Mucosa of rectum (tissue), 2 donors: ENCODE data around the gene ESR1.

ENCODE experiments used
- H3K27ac ChIP-seq, 2 donors: one replicate each; pipeline ENCODE4 v1.7.0; 2013; ENCODE audit warnings: inconsistent platforms in 2 of 2, low read depth in 2 of 2, low read length in 2 of 2
- H3K27me3 ChIP-seq, 2 donors: one replicate each; pipeline ENCODE4 v1.7.0; 2013; ENCODE audit warnings: low read length in 2 of 2; ENCODE audit not compliant: control insufficient read depth in 2 of 2, insufficient read depth in 2 of 2
- H3K36me3 ChIP-seq, 2 donors: one replicate each; pipeline ENCODE4 v1.7.0; 2013; ENCODE audit warnings: low read length in 2 of 2; ENCODE audit not compliant: control insufficient read depth in 2 of 2, insufficient read depth in 2 of 2
- H3K4me1 ChIP-seq, 2 donors: one replicate each; pipeline ENCODE4 v1.7.0; 2013; ENCODE audit warnings: low read length in 2 of 2, mild to moderate bottlenecking in 1 of 2; ENCODE audit not compliant: control insufficient read depth in 2 of 2, insufficient read depth in 2 of 2
- H3K4me3 ChIP-seq, 2 donors: one replicate each; pipeline ENCODE4 v1.7.0; 2013; ENCODE audit warnings: low read length in 2 of 2
- H3K9ac ChIP-seq, 2 donors: one replicate each; pipeline ENCODE4 v1.7.0; 2013; ENCODE audit warnings: low read length in 2 of 2, low read depth in 1 of 2, mild to moderate bottlenecking in 1 of 2
- H3K9me3 ChIP-seq, 2 donors: one replicate each; pipeline ENCODE4 v1.7.0; 2013; ENCODE audit warnings: low read length in 2 of 2; ENCODE audit not compliant: control insufficient read depth in 2 of 2
- donor health status: healthy.
- donor health status: Normal muscosa, but diverticular disease.

ESR1 gene

DNA sequence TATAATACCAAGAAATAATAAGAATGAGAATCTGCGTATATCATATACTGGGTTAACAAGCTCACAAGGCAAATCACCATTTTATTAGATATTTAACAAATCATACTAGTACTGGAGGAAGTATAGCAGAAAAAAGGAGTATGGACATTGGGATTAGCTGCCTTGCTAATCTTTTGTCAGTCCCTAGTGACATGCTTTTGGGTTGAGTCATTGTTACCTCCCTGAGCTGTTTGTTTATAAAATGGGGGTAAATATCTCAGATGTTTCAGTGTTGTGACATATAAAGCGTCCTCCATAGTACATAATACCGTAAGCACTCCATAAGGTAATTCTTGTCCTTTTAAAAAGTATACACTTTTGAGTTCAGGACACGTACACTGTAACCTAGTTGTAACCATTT is 107.0 kb downstream of the ESR1 start:
- no peak overlapping the region for H3K9ac ChIP-seq
- H3K4me3 ChIP-seq = no peak overlapping the region
- no peaks in the 10 kb centered on the region for H3K9me3 ChIP-seq
- H3K27ac ChIP-seq = no peak overlapping the region
- H3K27me3 ChIP-seq = no peaks in the 10 kb centered on the region
- no peaks in the 10 kb centered on the region for H3K36me3 ChIP-seq
- no peaks in the 10 kb centered on the region for H3K4me1 ChIP-seq

DNA sequence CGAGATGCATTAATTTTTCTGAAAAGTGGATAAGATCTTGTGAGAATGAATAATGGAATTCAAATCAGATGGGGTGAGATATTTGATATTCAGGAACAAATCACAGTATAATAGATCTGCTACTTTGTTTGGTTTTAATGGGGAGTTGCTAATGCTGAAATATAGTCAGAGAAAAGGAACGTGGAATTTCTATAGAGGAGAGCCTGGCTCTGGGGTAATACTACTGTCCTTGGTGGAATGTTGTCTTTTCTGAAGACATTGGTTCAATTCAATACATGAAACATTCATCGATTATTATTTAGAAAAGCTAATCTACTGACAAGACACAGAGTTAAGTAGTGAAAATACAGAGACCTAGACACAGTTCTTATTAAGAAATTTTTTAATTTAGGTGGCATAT is 108.6 kb downstream of the ESR1 start:
- no peaks in the 10 kb centered on the region for H3K4me1 ChIP-seq

DNA sequence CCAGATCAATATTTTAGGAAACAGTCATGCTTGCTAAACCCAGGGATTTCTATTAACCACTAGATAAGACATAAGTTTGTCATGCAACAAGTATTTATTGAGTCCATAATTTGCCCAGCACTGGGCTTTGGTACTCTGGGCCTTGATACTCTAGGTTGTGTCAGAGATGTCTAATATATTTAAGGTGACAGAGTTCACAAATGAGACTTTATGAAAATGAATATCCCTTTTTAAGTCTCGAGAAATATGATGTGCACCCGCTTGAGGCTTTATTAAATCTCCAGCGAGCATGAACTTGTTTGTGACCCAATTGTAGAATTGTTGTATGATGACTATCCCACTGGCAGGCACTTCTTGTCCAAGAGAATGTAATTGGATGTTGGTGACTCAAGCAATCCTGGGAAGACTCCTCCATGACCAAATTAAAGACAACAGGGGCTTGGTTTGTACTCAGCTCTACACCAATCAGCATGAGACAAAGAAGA is 109.2 kb downstream of the ESR1 start:
- Histone ChIP-seq H3K27ac (no peak overlapping the region), H3K4me1 (no peaks in the 10 kb centered on the region), H3K36me3 (no peaks in the 10 kb centered on the region), H3K4me3 (no peak overlapping the region), H3K9ac (no peak overlapping the region), H3K9me3 (no peaks in the 10 kb centered on the region), H3K27me3 (no peaks in the 10 kb centered on the region)

More for the DNA sequence above, 108.6 kb downstream of the ESR1 start:
- H3K27ac ChIP-seq = no peak overlapping the region
- no peak overlapping the region for H3K9ac ChIP-seq
- H3K36me3 ChIP-seq = no peaks in the 10 kb centered on the region
- no peaks in the 10 kb centered on the region for H3K9me3 ChIP-seq
- no peaks in the 10 kb centered on the region for H3K27me3 ChIP-seq
- H3K4me3 ChIP-seq = no peak overlapping the region

DNA sequence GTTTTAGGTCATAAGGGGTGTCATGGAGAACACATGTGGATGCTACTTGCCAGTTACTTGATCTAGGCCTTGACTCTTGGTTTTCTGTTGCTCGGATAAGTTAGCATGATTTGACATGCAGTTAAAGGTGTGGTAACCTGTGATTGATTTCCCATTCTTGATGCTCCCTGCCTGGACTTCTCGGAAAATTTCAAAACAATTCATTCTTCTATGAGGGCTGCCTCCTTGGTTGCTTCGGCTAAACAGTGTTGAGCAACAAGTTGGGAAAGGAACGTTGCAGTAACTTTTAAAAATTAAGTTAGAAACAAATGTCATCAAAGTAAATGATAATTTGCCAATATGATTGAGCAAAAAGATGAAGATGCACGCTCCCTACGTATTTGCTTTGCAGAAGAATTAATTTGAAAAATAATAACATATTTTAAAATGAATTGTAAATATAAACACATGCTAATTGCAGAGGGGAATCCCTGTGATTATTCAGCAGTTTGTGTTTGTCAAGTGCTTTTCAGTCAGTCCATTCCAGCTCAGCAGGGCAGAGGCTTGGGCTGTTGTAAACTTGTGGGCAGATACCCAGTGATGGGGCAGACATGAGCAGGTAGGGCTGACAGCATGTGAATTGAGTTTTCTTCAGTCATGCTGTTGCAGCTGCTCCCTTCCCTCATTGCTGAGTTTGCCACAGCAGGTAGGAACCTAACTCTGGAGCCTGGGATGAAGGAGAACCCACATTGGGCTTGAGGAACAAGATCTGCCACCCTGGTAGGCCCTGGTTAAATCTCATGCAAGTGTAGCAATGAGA is 110.2 kb downstream of the ESR1 start:
- H3K27me3 ChIP-seq = no peaks in the 10 kb centered on the region
- H3K9ac ChIP-seq = no peak overlapping the region
- H3K36me3 ChIP-seq = no peaks in the 10 kb centered on the region
- H3K27ac ChIP-seq = no peak overlapping the region
- H3K4me3 ChIP-seq = no peak overlapping the region
- H3K4me1 ChIP-seq = no peaks in the 10 kb centered on the region
- H3K9me3 ChIP-seq = no peaks in the 10 kb centered on the region

DNA sequence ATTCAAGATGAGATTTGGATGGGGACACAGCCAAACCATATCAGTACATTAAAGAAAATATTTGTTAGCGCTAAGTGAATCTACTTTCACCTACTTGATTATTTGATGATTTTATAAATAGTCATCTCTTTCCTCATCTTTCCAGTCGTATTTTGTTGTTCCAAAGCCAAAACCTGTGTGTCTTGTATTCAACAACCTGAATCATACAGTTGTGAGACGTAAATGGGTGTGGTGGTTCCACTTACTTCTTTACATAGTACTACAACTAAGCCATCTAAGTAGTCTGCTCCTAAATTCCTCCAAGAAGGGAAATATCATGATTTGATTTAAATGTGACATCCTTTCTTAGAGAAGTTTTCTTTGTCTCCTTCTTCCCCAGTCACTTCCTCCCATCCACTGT is 132.8 kb downstream of the ESR1 start:
- peaks cover 0 to 3% of the 10 kb centered on the region in 2 donors for H3K9me3 ChIP-seq
- H3K27ac ChIP-seq = no peak overlapping the region
- no peaks in the 10 kb centered on the region for H3K36me3 ChIP-seq
- H3K4me1 ChIP-seq = no peaks in the 10 kb centered on the region
- H3K4me3 ChIP-seq = no peak overlapping the region
- no peaks in the 10 kb centered on the region for H3K27me3 ChIP-seq
- H3K9ac ChIP-seq = no peak overlapping the region

DNA sequence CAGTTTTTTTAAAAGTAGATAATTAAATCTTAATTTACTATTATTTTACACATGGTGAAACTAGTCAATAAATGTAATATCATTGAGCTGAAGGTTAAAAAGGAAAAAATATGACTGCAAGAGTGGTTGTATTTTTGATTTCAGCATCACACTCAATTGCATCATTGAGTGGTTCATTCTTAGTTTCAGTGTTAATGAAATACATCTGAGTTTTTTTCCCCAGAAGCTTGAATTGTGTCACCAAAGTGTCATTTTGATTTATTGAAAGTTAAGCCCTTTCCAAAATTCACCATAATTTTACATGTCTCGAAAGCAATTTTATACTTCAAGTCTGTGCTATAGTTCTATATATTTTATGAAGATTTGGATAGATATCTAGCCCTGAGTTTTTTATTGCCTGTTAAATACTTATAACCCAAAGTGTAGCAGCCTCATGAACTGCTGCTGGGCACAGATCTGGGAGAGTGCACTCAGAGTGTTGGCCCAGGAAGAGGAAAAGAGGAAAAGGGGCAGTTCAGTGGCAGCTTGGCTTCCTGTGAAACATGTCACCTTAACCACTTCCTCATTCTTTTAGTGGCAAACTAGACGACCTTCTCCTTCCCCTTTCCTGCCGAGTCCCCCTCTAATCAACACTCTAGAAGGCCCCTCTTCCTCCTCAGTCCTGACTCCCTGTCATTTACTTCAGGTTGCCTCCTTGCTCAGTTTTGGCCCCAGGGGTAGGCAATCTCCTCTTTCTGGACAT is 140.7 kb downstream of the ESR1 start:
- no peak overlapping the region for H3K27ac ChIP-seq
- H3K36me3 ChIP-seq = no peaks in the 10 kb centered on the region
- H3K9me3 ChIP-seq = peaks cover 0 to 3% of the 10 kb centered on the region in 2 donors
- H3K4me3 ChIP-seq = no peak overlapping the region
- no peaks in the 10 kb centered on the region for H3K27me3 ChIP-seq
- H3K4me1 ChIP-seq = no peaks in the 10 kb centered on the region
- no peak overlapping the region for H3K9ac ChIP-seq

DNA sequence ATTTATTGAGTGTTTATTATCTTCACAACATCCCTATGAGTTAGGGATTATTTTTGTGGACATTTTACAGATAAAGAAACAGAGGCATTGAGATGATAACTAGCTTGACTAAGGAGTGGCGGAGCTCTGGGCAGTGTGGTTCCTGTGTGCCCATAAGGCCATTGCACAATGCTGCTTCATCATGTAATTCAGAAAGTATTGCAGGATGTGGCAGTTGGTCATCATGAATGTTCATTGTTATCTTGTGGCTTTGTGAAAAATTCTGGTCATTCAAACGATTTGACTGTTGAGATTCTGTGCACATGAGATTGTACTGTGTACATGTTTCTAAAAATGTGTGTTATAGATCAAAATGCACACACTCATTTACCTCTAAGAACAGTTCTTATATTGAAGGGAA is 150.8 kb downstream of the ESR1 start:
- H3K4me3 ChIP-seq = no peak overlapping the region
- H3K27ac ChIP-seq = no peak overlapping the region
- H3K27me3 ChIP-seq = no peaks in the 10 kb centered on the region
- H3K4me1 ChIP-seq = no peaks in the 10 kb centered on the region
- no peaks in the 10 kb centered on the region for H3K9me3 ChIP-seq
- H3K9ac ChIP-seq = no peak overlapping the region
- H3K36me3 ChIP-seq = no peaks in the 10 kb centered on the region

DNA sequence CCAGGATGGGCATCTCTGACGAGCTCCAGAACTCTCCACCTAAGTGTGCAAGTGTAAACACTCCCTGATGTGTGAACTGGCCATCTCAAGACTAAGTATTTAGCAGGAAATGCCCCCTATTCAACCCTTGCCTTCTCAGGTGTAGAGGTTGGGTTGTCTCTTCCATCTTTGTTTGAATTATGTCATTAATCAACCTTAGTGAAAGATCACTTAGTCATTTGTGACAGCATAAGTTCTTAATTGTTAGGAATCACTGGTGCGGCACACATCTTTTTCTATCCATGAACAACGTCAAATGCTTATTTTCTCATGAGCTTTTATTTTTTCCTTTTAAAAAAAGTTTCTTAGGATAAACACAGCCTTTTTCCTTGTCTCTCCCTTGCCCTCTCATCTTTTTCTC is 151.6 kb downstream of the ESR1 start:
- Histone ChIP-seq H3K36me3 (no peaks in the 10 kb centered on the region), H3K27me3 (no peaks in the 10 kb centered on the region), H3K4me1 (no peaks in the 10 kb centered on the region), H3K27ac (no peak overlapping the region), H3K9me3 (no peaks in the 10 kb centered on the region), H3K4me3 (no peak overlapping the region), H3K9ac (no peak overlapping the region)

DNA sequence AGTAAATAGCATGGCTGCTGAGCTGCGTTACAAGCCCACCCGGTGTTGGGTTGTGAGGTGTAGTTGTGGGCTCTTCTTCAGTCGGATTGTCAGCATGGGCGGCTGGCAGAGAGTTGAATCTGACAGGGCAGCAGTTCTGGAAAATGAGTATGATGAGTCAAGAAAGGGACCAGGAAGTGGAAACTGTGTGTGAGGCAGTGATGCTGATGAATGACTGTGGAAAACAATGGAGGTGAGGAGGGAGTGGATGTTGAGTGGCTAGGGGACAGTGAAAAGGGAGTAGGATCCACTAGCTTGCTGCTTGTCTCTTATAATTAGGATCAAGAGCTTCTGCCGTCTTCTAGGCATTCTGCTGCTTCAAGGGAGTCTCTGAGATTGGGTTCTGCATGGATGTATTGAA is 154.3 kb downstream of the ESR1 start:
- Histone ChIP-seq H3K4me1 (no peaks in the 10 kb centered on the region), H3K9me3 (no peaks in the 10 kb centered on the region), H3K27ac (no peak overlapping the region), H3K36me3 (no peaks in the 10 kb centered on the region), H3K4me3 (no peak overlapping the region), H3K9ac (no peak overlapping the region), H3K27me3 (no peaks in the 10 kb centered on the region)

DNA sequence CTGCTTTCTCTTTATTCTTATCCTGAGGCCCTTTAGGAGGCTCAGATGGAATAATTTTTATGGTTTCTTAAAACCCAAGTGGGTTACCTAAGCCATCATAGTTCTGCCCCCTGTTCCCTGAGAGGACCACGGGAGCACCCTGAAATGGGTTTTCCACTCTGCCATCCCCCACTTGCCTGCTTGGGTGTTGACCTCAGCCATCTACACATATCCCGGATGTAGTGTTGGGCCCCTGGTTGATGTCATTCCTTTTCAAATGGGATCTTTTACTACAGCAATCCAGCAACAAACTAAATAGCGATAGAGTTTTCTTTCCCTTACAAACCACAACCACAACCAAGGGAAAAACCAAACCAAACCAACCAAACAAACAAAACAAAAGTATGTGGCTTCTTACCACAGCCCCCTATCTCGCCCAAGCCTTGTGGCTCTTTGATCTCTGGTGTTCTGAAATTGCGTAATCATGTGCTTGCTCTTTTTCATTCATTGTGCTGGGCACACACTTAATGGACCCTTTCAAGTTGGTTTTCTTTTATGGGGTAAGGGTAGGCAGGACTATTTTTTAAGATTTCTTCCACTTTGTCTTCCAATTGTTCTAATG is 154.9 kb downstream of the ESR1 start:
- Histone ChIP-seq H3K36me3 (no peaks in the 10 kb centered on the region), H3K27me3 (no peaks in the 10 kb centered on the region), H3K9ac (no peak overlapping the region), H3K9me3 (no peaks in the 10 kb centered on the region), H3K4me3 (no peak overlapping the region), H3K4me1 (no peaks in the 10 kb centered on the region), H3K27ac (no peak overlapping the region)
